HG02970 (cell line): ENCODE measurements around the gene OR1J1.

Source experiments
- ATAC-seq: cut with Tn5 transposase; IDR thresholded peaks from one replicate; pipeline ENCODE4 v1.9.1; 2021; ENCODE audit warnings: mild to moderate bottlenecking, moderate library complexity, moderate number of reproducible peaks; ENCODE audit not compliant: unreplicated experiment, low FRiP score

Gene OR1J1

GRCh38 chr9:122446819-122447484 is 30.8 kb downstream of the OR1J1 start:
- no peak for ATAC-seq

GRCh38 chr9:122445155-122445749 is 32.5 kb downstream of the OR1J1 start:
- no peak for ATAC-seq

GRCh38 chr9:122444041-122444733 is 33.5 kb downstream of the OR1J1 start:
- ATAC-seq = no peak

GRCh38 chr9:122442568-122442967 is 35.2 kb downstream of the OR1J1 start:
- ATAC-seq = no peak
